Nephron progenitor cell (in vitro differentiated cells): ENCODE data around the gene TBCK.
"Not testable (repeated sequence)": the region's sequence is repeated elsewhere in the genome, so short reads cannot be mapped to it uniquely, and the experiment has no call there.

Experiments
- DNase-seq: peaks from one replicate; pipeline ENCODE4 v3.0.0; 2021
- H3K27ac Mint-ChIP-seq: 2 replicates; pipeline ENCODE4 v1.8.0; 2021; ENCODE audit warnings: mild to moderate bottlenecking, moderate library complexity, mixed read lengths
- H3K27me3 Mint-ChIP-seq: 2 replicates; pipeline ENCODE4 v1.8.0; 2021; ENCODE audit warnings: mild to moderate bottlenecking, low read depth, mixed read lengths; ENCODE audit not compliant: poor library complexity
- H3K36me3 Mint-ChIP-seq: 2 replicates; pipeline ENCODE4 v1.8.0; 2021; ENCODE audit warnings: low read depth, mixed read lengths
- H3K4me1 Mint-ChIP-seq: 2 replicates; pipeline ENCODE4 v1.8.0; 2021; ENCODE audit warnings: mixed read lengths
- H3K4me3 Mint-ChIP-seq: 2 replicates; pipeline ENCODE4 v1.8.0; 2021; ENCODE audit warnings: mild to moderate bottlenecking, moderate library complexity, mixed read lengths
- H3K9me3 Mint-ChIP-seq: 2 replicates; pipeline ENCODE4 v1.8.0; 2021; ENCODE audit warnings: mild to moderate bottlenecking, moderate library complexity, mixed read lengths
- CTCF ChIP-seq: fragments of 200-600 bp; sonication (generic); IDR thresholded peaks from 2 replicates; pipeline ENCODE4 v1.5.0; 2021; ENCODE audit warnings: antibody characterized with exemption

TBCK gene

GRCh38 chr4:106116025-106116424 lies 200.0 kb downstream of the TBCK start:
- no peak overlapping the region for H3K27ac Mint-ChIP-seq

DNA sequence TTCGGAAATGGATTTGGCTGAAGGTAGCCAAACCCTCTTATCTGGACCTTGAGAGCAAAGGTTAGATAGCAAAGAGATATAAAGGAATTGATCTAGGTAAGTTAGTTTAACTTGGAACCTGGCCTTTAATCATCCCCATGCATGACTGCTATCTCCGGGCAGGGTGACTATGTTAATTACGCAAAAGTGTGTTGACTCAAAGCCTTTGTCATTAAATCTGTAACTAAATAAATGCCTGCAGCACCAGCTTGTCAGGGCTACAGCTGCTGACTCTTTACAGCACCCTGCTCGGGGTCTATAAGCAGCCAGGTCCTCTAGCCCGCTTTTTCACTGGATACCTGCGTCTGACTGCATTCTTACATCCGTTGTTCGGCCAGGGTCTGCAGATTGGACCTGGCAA lies 201.7 kb downstream of the TBCK start:
- H3K9me3 Mint-ChIP-seq: peaks cover 62% of the 10 kb centered on the region

More at GRCh38 chr4:106116025-106116424, 200.0 kb downstream of the TBCK start:
- Mint-ChIP-seq H3K36me3 (peaks cover 78% of the 10 kb centered on the region), H3K4me1 (no peaks in the 10 kb centered on the region), H3K27me3 (no peaks in the 10 kb centered on the region), H3K9me3 (peaks cover 53% of the 10 kb centered on the region), H3K4me3 (no peak overlapping the region)
- no peak for TF ChIP-seq CTCF
- DNase-seq: no peak

GRCh38 chr4:106111778-106112469 lies 204.1 kb downstream of the TBCK start:
- H3K4me1 Mint-ChIP-seq, DNase-seq, H3K27ac Mint-ChIP-seq, H3K27me3 Mint-ChIP-seq, H3K4me3 Mint-ChIP-seq: not testable (repeated sequence)
- H3K9me3 Mint-ChIP-seq: peaks cover 77% of the 10 kb centered on the region
- H3K36me3 Mint-ChIP-seq: peaks cover 98% of the 10 kb centered on the region

More for the DNA sequence above, 201.7 kb downstream of the TBCK start:
- Mint-ChIP-seq H3K36me3 (peaks cover 87% of the 10 kb centered on the region), H3K4me3 (no peak overlapping the region), H3K27ac (no peak overlapping the region), H3K4me1 (no peaks in the 10 kb centered on the region), H3K27me3 (no peaks in the 10 kb centered on the region)
- no peak for TF ChIP-seq CTCF
- DNase-seq: no peak

DNA sequence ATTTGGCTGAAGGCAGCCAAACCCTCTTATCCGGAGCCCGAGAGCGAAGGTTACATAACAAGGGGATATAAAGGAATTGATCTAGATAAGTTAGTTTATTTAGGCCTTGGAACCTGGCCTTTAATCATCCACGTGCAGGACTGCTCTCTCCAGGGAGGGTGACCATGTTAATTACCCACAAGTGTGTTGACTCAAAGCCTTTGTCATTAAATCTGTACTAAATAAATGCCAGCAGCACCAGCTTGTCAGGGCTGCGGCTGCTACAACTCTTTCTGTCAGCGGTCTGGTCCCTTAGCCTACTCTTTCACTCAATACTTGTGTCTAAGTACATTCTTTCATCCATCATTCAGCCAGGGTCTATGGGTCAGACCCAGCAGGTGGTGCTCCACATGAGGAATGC lies 206.1 kb downstream of the TBCK start:
- H3K4me3 Mint-ChIP-seq: no peak overlapping the region
- H3K36me3 Mint-ChIP-seq: peaks cover 100% of the 10 kb centered on the region
- no peaks in the 10 kb centered on the region for H3K4me1 Mint-ChIP-seq
- no peak for TF ChIP-seq CTCF
- H3K9me3 Mint-ChIP-seq: peaks cover 85% of the 10 kb centered on the region
- DNase-seq: no peak
- no peak overlapping the region for H3K27ac Mint-ChIP-seq
- H3K27me3 Mint-ChIP-seq: peaks cover 5% of the 10 kb centered on the region

DNA sequence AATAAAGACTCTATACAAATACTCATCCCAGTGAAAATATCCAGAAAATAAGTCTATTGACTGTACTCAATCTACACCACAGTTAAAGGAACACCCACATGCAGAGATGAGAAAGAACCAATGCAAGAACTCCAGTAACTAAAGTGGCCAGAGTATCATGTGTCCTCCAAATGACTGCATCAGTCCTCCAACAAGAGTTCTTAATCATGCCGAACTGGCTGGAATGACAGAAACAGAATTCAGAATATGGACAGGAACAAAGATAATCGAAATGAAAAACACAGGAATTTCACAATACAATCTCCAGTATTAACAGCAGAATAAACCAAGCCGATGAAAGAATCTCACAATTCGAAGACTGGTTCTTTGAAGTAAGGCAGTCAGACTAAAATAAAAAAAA lies 210.3 kb downstream of the TBCK start:
- peaks cover 5% of the 10 kb centered on the region for H3K27me3 Mint-ChIP-seq
- H3K4me1 Mint-ChIP-seq: no peaks in the 10 kb centered on the region
- H3K27ac Mint-ChIP-seq: no peak overlapping the region
- H3K9me3 Mint-ChIP-seq: peaks cover 53% of the 10 kb centered on the region
- peaks cover 78% of the 10 kb centered on the region for H3K36me3 Mint-ChIP-seq
- TF ChIP-seq CTCF: no peak
- H3K4me3 Mint-ChIP-seq: no peak overlapping the region
- DNase-seq: no peak

GRCh38 chr4:106104276-106104675 lies 211.7 kb downstream of the TBCK start:
- no peak for TF ChIP-seq CTCF

More at GRCh38 chr4:106104276-106104675, 211.7 kb downstream of the TBCK start:
- no peak for DNase-seq
- H3K36me3 Mint-ChIP-seq: peaks cover 64% of the 10 kb centered on the region
- no peak overlapping the region for H3K27ac Mint-ChIP-seq
- H3K4me3 Mint-ChIP-seq: no peak overlapping the region
- peaks cover 5% of the 10 kb centered on the region for H3K27me3 Mint-ChIP-seq
- no peaks in the 10 kb centered on the region for H3K4me1 Mint-ChIP-seq
- H3K9me3 Mint-ChIP-seq: peaks cover 39% of the 10 kb centered on the region
